ENCODE data around the gene NYAP1.

NYAP1 gene

DNA sequence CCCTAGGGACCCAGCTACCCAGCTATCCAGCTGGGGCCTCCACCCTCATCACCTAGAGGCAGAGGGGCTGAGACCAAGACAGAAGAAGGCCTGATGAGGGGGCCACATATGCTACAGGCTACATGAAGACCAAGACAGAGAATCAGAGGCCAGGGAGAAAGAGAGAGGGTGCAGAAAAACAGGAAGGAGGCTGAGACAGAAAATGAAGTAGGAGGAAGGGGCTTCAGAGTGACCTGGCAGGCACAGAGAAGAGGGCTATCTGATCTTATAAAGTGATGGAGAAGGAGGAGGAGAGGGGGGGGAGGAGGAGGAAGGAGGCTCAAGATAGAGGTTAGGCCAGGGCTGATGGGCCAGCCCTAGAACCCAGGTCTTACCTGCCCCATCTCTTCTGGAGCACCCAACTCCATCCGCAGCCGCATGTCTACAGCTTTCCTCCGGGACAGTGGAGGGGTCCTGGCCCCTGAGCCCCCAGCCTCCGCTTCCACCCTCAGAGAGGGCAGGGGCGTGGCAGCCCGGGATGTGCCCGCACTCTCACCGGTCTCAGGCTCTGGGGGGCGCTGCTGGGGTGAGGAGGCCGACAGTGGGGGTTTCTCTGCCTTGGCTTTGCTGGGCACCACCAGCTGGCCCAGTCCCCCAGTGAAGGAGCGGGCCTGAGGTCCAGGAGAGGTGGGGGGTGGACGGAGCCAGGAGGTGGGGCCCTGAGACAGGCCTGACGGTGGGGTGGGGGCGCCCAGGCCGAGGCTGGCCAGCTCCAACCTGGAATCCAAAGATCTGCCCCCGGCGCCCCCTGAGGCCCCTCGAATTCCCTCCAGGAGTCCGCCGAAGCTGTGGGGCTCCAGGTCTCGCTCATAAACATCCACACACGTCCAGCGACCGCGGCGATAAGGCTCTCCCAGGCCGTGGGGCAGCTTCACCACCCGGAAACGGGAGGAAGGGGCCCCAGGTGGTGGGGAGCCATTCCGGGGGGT lies 6.5 kb upstream of the NYAP1 start:
- no peaks in the 10 kb centered on the region for H3K27me3 ChIP-seq
- intact Hi-C loops (cut with DNase I; ENCODE audit: low total_unique reads) = loop anchor here (10.0 kb wide), 1 partner anchor 198 kb away; the partner anchor contains the start of gene GNB2
- H3K4me1 ChIP-seq = peaks cover 0 to 60% (median 47%) of the 10 kb centered on the region in 4 donors
- DNase-seq = no peak
- peaks cover 4 to 41% (median 9%) of the 10 kb centered on the region in 3 donors for H3K36me3 ChIP-seq
- H3K9me3 ChIP-seq = no peaks in the 10 kb centered on the region
- H3K4me3 ChIP-seq = peak overlapping the region; percentile 65 to 98
- TF ChIP-seq, protein P1, sequence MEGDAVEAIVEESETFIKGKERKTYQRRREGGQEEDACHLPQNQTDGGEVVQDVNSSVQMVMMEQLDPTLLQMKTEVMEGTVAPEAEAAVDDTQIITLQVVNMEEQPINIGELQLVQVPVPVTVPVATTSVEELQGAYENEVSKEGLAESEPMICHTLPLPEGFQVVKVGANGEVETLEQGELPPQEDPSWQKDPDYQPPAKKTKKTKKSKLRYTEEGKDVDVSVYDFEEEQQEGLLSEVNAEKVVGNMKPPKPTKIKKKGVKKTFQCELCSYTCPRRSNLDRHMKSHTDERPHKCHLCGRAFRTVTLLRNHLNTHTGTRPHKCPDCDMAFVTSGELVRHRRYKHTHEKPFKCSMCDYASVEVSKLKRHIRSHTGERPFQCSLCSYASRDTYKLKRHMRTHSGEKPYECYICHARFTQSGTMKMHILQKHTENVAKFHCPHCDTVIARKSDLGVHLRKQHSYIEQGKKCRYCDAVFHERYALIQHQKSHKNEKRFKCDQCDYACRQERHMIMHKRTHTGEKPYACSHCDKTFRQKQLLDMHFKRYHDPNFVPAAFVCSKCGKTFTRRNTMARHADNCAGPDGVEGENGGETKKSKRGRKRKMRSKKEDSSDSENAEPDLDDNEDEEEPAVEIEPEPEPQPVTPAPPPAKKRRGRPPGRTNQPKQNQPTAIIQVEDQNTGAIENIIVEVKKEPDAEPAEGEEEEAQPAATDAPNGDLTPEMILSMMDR (IDR thresholded peaks at IDR 0.05) = no peak
- peak overlapping the region; percentile 84 to 95 for H3K27ac ChIP-seq

DNA sequence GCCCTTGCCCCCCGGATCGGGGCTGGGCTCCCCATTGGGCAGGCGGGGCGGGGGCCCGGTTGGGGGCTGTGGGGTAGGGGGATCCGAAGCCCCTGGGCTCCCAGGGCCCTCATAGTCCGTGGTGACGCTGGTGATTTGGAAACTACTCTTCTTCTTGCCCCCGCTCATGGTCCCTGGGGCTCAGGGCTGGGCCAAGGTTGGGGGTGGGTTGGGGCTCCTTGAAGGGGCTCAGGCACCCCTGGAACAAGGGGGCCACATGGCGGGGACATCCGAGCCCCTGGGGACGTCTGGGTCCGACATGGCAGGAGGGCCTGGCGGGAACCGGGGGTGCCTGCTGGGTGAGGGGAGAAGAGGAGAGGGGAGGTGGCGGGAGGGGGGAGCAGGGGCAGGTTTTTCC lies 5.9 kb upstream of the NYAP1 start:
- Histone ChIP-seq H3K27me3 (no peaks in the 10 kb centered on the region), H3K9me3 (no peaks in the 10 kb centered on the region), H3K4me3 (peak overlapping the region; percentile 65 to 98), H3K36me3 (peaks cover 4 to 34% (median 9%) of the 10 kb centered on the region in 3 donors), H3K4me1 (peaks cover 0 to 58% (median 45%) of the 10 kb centered on the region in 4 donors), H3K27ac (peak overlapping the region; percentile 84 to 95)
- no peak for DNase-seq
- intact Hi-C loops (cut with DNase I; ENCODE audit: low total_unique reads) = loop anchor here (10.0 kb wide), 1 partner anchor 197 kb away; the partner anchor contains the start of gene GNB2
- TF ChIP-seq, protein P1 (IDR thresholded peaks at IDR 0.05) = no peak

DNA sequence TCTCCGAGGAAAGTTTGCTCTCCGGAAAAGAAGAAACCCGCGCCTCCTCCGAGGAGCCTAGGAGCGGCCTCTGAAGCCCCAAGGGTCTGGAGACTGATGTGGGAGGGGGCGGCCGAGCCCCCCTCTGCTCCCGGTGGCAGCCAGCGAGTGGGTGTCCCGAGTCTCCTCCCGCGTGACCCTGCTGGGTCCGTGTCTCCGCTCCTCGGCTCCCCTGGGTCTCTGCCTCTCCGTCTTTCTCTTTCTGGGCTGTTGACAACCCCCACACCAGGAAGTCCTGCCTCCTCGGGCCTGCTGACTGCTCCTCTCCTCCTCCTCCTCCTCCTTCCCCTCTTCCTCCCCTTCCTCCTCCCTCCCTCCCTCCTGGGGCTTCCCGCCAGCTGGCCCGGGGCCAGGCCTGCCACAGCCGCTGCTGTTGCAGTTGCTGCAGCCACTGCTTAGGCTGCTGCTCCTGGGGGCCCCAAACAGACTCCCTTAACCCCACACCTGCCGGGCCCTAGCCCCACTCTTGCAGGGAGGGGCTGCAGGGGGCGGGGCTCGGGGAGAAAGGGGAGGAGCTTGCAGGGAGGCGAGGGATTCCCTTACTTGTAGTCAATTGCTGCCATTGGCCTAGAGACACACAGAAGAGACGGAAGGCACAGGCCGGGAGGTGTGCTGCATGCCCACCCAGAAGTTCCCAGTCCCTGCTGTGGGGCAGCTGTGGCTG lies 4.6 kb upstream of the NYAP1 start, which contains the start of gene TSC22D4:
Gene TSC22D4 (minus strand): TSS at position 257 of the 703 bp plus-strand sequence. CDS start 1,176 bp downstream, outside the sequence.
- TF ChIP-seq, protein P1 (IDR thresholded peaks at IDR 0.05) = peak in 1 of 2 experiments; percentile 4
- Histone ChIP-seq H3K9me3 (no peaks in the 10 kb centered on the region), H3K36me3 (peaks cover under 1 to 23% (median 4%) of the 10 kb centered on the region in 3 donors), H3K4me1 (peaks cover 0 to 62% (median 45%) of the 10 kb centered on the region in 4 donors), H3K27ac (peak within 1 kb of the TSS; percentile 84 to 95), H3K27me3 (no peaks in the 10 kb centered on the region), H3K4me3 (peak within 1 kb of the TSS; percentile 65 to 98)
- intact Hi-C loops (cut with DNase I; ENCODE audit: low total_unique reads) = loop anchor here (10.0 kb wide), 1 partner anchor 196 kb away; the partner anchor contains the start of gene GNB2
- DNase-seq = peak; percentile 96 to 98

DNA sequence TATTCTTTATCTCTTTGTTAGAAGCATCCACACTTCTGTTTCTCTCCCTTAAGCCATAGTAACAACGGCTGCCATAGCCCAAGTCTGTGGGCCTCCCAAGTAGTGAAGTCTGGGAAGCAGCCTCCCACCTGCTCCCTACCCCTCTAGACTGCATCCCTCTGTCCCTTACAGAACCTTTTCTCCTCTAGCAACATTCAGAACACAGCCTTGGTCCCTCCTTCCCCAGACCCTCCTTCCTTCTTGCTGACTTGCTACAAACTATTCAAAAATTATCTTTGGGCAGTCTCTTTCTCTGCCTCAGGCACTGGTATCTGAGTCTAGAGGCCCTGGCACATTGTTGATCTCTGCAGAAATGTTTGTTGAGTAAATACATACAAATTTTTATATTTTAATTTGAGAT lies 2.3 kb upstream of the NYAP1 start:
- TF ChIP-seq, protein P1 (IDR thresholded peaks at IDR 0.05) = no peak
- intact Hi-C loops (cut with DNase I; ENCODE audit: low total_unique reads) = loop anchor here (5.0 kb wide), 1 partner anchor 211 kb away; the partner anchor contains the start of gene GIGYF1
- H3K27ac ChIP-seq = no peak overlapping the region
- H3K36me3 ChIP-seq = peaks cover 0 to 6% (median 0%) of the 10 kb centered on the region in 3 donors
- H3K4me3 ChIP-seq = no peak overlapping the region
- DNase-seq = no peak
- H3K9me3 ChIP-seq = no peaks in the 10 kb centered on the region
- no peaks in the 10 kb centered on the region for H3K27me3 ChIP-seq
- H3K4me1 ChIP-seq = peaks cover 0 to 47% (median 30%) of the 10 kb centered on the region in 4 donors

DNA sequence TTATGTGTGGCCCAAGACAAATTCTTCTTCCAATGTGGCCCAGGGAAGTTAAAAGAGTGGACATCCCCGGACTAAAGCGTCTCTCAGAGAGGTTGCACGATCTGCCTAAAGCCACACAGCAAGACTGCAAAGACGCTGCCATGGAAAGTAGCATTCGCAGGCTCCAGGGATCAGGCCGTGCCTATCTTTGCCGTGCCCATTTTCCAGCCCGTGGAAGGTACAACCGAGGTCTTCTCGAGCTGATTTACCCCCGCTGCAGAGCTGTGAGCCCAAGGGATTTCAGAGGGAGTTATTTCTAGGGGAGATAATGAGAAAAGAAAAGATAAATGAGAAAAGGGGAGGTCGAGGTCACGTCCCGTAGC lies 1.0 kb upstream of the NYAP1 start:
- Histone ChIP-seq H3K27ac (no peak overlapping the region), H3K4me3 (peak overlapping the region; percentile 40 to 57)

More for the DNA sequence above, 1.0 kb upstream of the NYAP1 start:
- H3K36me3 ChIP-seq = no peaks in the 10 kb centered on the region
- intact Hi-C loops (cut with DNase I; ENCODE audit: low total_unique reads) = loop anchor here (5.0 kb wide), 1 partner anchor 210 kb away; the partner anchor contains the start of gene GIGYF1
- TF ChIP-seq, protein P1 (IDR thresholded peaks at IDR 0.05) = no peak
- DNase-seq = no peak
- H3K9me3 ChIP-seq = no peaks in the 10 kb centered on the region
- H3K4me1 ChIP-seq = peaks cover 0 to 34% (median 19%) of the 10 kb centered on the region in 4 donors
- H3K27me3 ChIP-seq = peaks cover 0 to 7% of the 10 kb centered on the region in 2 donors

All from tibial artery (tissue), 4 donors.